Gastrocnemius medialis (tissue), 4 donors: Measurements from ENCODE around the gene OR56A1. TPM values are rescaled to one million over a fixed set of nuclear protein-coding genes. Genes with fewer than 3 reads are reported as not detected.

Experiments
- ATAC-seq, 2 donors: fragments of 150-250 bp; one replicate each; pipeline ENCODE4 v1.9.1; 2016
- DNase-seq, 2 donors: peaks; one replicate each; pipeline ENCODE4 v3.0.0-alpha.2; 2019
- H3K27ac ChIP-seq, 4 donors: fragments of 200-600 bp; sonication (generic); 1 replicate in 1 of 4; 2 replicates in 3 of 4; pipeline ENCODE4 v1.5.1; 2016 to 2018; ENCODE audit warnings: mild to moderate bottlenecking in 2 of 4, moderate library complexity in 1 of 4
- H3K27me3 ChIP-seq, 3 donors: fragments of 200-600 bp; sonication (generic) in 2 of 3; 1 replicate in 1 of 3; 2 replicates in 2 of 3; pipeline versions ENCODE4 v1.5.1 to v1.6.0; 2016 to 2019; ENCODE audit warnings: mild to moderate bottlenecking in 1 of 3, moderate library complexity in 1 of 3
- H3K36me3 ChIP-seq, 2 donors: fragments of 200-600 bp; sonication (generic) in 1 of 2; one replicate each; pipeline ENCODE4 v1.5.1; 2017 to 2018
- H3K4me1 ChIP-seq, 2 donors: fragments of 200-600 bp; sonication (generic) in 1 of 2; one replicate each; pipeline ENCODE4 v1.5.1; 2016 to 2017; ENCODE audit warnings: mild to moderate bottlenecking in 2 of 2
- H3K4me3 ChIP-seq, 4 donors: fragments of 200-600 bp; sonication (generic) in 3 of 4; 1 replicate in 1 of 4; 2 replicates in 3 of 4; pipeline ENCODE4 v1.5.1; 2016 to 2019; ENCODE audit warnings: mild to moderate bottlenecking in 2 of 4
- H3K9me3 ChIP-seq, 3 donors: fragments of 200-600 bp; sonication (generic) in 2 of 3; 1 replicate in 1 of 3; 2 replicates in 2 of 3; pipeline ENCODE4 v1.5.1; 2016 to 2019
- POLR2A ChIP-seq, 2 donors: fragments of 450-650 bp; IDR thresholded peaks; one replicate each; pipeline ENCODE4 v1.6.1; 2017; ENCODE audit warnings: antibody characterized with exemption in 2 of 2, mild to moderate bottlenecking in 2 of 2, moderate library complexity in 2 of 2
- in situ Hi-C, 4 donors: fragments of 200-750 bp; cut with MboI; loops; one replicate each; pipeline versions ENCODE4 v1.15.0 to v1.8.0; 2017; ENCODE audit warnings: low sequenced_read_pairs in 4 of 4
- intact Hi-C: fragments of 100-400 bp; cut with DNase I; formaldehyde crosslinking; loops from one replicate; pipeline ENCODE4 v1.15.1; 2023; ENCODE audit warnings: low total_unique reads
- total RNA-seq, 4 donors: library from RNA; depleted of rRNA; stranded (reverse); fragments of >200 nt; gene quantifications; one replicate each; pipeline versions ENCODE4 v1.1.0 to v1.2.3, GENCODE V29; 2016
- TF ChIP-seq, protein P1 (sequence below), 5 experiments: fragments of 450-650 bp in 3 of 5; fragments of 200-600 bp in 2 of 5; sonication (generic) in 2 of 5; IDR thresholded peaks in 4 of 5; conservative IDR thresholded peaks in 1 of 5; 1 replicate in 4 of 5; 2 replicates in 1 of 5; pipeline ENCODE4 v1.5.1; 2016 to 2019; ENCODE audit warnings: antibody characterized with exemption in 5 of 5, mild to moderate bottlenecking in 3 of 5, moderate library complexity in 3 of 5

OR56A1 gene
- total RNA-seq, 4 donors from 2014 or later, result not detected

DNA sequence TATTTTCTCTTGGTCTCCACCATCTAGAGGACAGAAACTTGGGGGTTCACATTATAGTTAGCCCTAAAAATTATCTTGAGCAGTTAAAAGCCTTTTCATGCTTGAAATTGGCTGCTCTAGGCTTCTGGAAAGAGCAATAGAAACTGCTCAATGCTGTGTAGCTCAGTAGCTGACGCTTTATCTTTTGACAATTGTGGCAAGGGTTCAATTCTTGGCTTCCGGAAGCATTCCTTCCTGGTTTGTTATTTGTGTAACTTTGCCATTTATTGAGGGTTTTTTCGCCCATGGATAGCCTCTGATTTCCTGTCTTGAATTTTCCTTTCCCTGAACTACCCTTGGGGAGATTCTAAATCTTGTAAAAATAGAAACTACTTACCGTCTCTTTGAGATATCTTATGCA, 10.3 kb upstream of the OR56A1 start:
- intact Hi-C loops, result no loop called here
- no peaks in the 10 kb centered on the region for H3K4me1 ChIP-seq
- TF ChIP-seq, protein P1, sequence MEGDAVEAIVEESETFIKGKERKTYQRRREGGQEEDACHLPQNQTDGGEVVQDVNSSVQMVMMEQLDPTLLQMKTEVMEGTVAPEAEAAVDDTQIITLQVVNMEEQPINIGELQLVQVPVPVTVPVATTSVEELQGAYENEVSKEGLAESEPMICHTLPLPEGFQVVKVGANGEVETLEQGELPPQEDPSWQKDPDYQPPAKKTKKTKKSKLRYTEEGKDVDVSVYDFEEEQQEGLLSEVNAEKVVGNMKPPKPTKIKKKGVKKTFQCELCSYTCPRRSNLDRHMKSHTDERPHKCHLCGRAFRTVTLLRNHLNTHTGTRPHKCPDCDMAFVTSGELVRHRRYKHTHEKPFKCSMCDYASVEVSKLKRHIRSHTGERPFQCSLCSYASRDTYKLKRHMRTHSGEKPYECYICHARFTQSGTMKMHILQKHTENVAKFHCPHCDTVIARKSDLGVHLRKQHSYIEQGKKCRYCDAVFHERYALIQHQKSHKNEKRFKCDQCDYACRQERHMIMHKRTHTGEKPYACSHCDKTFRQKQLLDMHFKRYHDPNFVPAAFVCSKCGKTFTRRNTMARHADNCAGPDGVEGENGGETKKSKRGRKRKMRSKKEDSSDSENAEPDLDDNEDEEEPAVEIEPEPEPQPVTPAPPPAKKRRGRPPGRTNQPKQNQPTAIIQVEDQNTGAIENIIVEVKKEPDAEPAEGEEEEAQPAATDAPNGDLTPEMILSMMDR (IDR thresholded peaks at IDR 0.05 in 4 of 5, conservative IDR thresholded peaks at IDR 0.05 in 1 of 5), result no peak
- no peak for TF ChIP-seq POLR2A (IDR thresholded peaks at IDR 0.05)
- no peaks in the 10 kb centered on the region for H3K9me3 ChIP-seq
- H3K27me3 ChIP-seq, result no peaks in the 10 kb centered on the region
- in situ Hi-C loops, result no loop called here
- no peak for ATAC-seq
- no peaks in the 10 kb centered on the region for H3K36me3 ChIP-seq
- DNase-seq, result no peak
- H3K4me3 ChIP-seq, result no peak overlapping the region
- no peak overlapping the region for H3K27ac ChIP-seq

DNA sequence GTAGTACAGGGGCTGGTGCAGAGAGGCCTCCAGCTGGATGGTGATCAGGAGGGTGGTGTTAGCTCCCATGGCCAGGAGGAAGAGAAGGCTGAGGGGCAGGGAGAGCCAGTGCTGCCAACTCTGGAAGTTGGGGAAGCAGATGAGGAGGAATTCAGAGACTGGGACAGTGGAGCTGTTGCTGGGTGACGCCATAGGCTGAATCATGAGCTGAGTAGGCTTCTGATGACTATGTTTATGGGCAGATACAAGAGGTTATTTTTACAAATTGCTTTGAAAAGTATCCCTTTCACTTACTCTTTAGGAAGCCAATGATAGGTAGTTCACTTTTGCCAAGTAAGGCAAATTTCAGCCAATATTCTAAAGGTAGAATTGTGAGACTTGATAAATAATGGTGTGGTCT, 3.1 kb downstream of the OR56A1 start:
- no peak overlapping the region for H3K27ac ChIP-seq
- H3K27me3 ChIP-seq, result no peaks in the 10 kb centered on the region
- DNase-seq (no peak), ATAC-seq (no peak)
- in situ Hi-C loops, result loop anchor here in 2 of 4 donors (10.0 kb wide), 1 partner anchor 327 kb away; no protein-coding TSS in a partner anchor
- H3K9me3 ChIP-seq, result no peaks in the 10 kb centered on the region
- intact Hi-C loops, result no loop called here
- no peak overlapping the region for H3K4me3 ChIP-seq
- H3K36me3 ChIP-seq, result no peaks in the 10 kb centered on the region
- no peaks in the 10 kb centered on the region for H3K4me1 ChIP-seq
- TF ChIP-seq POLR2A (IDR thresholded peaks at IDR 0.05), result no peak
- TF ChIP-seq, protein P1 (IDR thresholded peaks at IDR 0.05 in 4 of 5, conservative IDR thresholded peaks at IDR 0.05 in 1 of 5), result no peak

DNA sequence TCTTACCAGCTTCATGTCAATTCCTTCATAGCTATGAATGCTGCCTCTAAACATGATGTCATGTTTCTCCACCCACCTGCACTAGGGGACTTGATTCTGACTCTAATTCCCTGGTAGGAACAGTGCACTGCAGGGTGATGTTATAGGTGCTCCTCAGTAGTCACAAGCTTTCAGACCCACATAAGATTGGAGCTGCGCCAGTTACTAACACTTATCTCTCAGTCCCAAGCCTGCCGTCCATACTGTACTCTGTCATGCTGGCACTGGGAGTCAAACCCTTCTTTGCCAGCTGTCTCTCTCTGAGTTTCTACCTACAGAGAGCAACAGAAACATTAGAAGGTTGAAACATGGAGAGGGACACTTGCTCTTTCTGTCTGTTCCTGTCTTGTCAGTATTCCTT, 5.5 kb downstream of the OR56A1 start:
- no peak overlapping the region for H3K27ac ChIP-seq
- no peaks in the 10 kb centered on the region for H3K4me1 ChIP-seq
- no peaks in the 10 kb centered on the region for H3K36me3 ChIP-seq
- TF ChIP-seq, protein P1 (IDR thresholded peaks at IDR 0.05 in 4 of 5, conservative IDR thresholded peaks at IDR 0.05 in 1 of 5), result no peak
- TF ChIP-seq POLR2A (IDR thresholded peaks at IDR 0.05), result no peak
- H3K9me3 ChIP-seq, result no peaks in the 10 kb centered on the region
- DNase-seq (no peak), ATAC-seq (no peak)
- no peak overlapping the region for H3K4me3 ChIP-seq
- H3K27me3 ChIP-seq, result no peaks in the 10 kb centered on the region
- in situ Hi-C loops (loop anchor here in 2 of 4 donors (10.0 kb wide), 1 partner anchor 330 kb away; no protein-coding TSS in a partner anchor), intact Hi-C loops (no loop called here)

DNA sequence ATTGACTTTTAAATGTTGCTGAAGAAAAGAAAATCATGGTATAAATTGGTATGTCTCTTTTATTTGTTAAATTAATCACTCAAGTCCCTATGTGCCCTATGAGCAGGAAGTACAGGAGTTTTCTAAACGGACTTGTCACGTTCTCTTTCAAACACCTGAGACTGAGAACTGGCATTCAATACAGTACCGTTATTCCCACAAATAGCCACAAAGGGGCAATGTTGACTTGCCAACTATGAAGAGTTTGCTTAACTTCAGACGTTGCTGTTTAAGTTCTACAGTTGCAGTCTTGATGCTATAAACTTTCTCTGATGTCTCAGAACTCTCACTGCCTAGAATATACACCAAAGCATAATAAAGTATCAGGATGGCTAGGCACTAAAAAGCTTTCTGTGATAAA, 7.6 kb downstream of the OR56A1 start:
- intact Hi-C loops (loop anchor here (5.0 kb wide), 1 partner anchor 339 kb away; no protein-coding TSS in a partner anchor), in situ Hi-C loops (loop anchor here (10.0 to 25.0 kb wide), 3 partner anchors 289 to 339 kb away; partner anchors contain the start of gene CAVIN3 (in 1 of the 4))
- H3K9me3 ChIP-seq, result no peaks in the 10 kb centered on the region
- ATAC-seq (no peak), DNase-seq (no peak)
- no peaks in the 10 kb centered on the region for H3K27me3 ChIP-seq
- H3K27ac ChIP-seq, result no peak overlapping the region
- H3K4me3 ChIP-seq, result no peak overlapping the region
- no peaks in the 10 kb centered on the region for H3K4me1 ChIP-seq
- TF ChIP-seq, protein P1 (IDR thresholded peaks at IDR 0.05 in 4 of 5, conservative IDR thresholded peaks at IDR 0.05 in 1 of 5), result peak in 3 of 5 experiments; percentile 17 to 43 (median 39)
- no peak for TF ChIP-seq POLR2A (IDR thresholded peaks at IDR 0.05)
- no peaks in the 10 kb centered on the region for H3K36me3 ChIP-seq

DNA sequence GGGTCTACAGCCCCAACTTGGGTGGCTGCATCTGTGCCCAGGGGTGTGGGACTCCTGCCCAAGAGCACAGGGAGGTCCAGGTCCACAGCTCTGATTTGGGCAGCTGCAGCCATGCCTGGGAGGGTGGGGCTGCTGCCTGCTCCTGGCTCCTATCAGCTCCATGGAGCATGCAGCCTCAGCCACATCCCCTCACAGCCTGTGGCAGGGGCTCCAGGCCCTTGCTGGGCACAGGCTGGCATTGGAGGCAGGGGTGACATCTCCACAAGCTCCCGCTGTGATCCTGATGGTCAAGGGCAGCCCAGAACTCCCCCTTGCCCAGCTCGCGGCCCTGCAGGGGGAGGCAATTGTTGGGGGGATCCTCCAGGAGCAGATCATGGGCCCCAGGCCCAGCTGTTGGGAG, 17.5 kb downstream of the OR56A1 start:
- ATAC-seq (no peak), DNase-seq (no peak)
- H3K36me3 ChIP-seq, result no peaks in the 10 kb centered on the region
- no peaks in the 10 kb centered on the region for H3K9me3 ChIP-seq
- peaks cover 0 to 2% (median 0%) of the 10 kb centered on the region in 3 donors for H3K27me3 ChIP-seq
- no peaks in the 10 kb centered on the region for H3K4me1 ChIP-seq
- in situ Hi-C loops (loop anchor here in 2 of 4 donors (25.0 kb wide), 2 partner anchors 299 to 349 kb away; partner anchors contain the start of gene CAVIN3 (in 1 of the 2)), intact Hi-C loops (no loop called here)
- no peak overlapping the region for H3K4me3 ChIP-seq
- TF ChIP-seq POLR2A (IDR thresholded peaks at IDR 0.05), result no peak
- TF ChIP-seq, protein P1 (IDR thresholded peaks at IDR 0.05 in 4 of 5, conservative IDR thresholded peaks at IDR 0.05 in 1 of 5), result no peak
- no peak overlapping the region for H3K27ac ChIP-seq
